ENCODE data around the gene ZMIZ1.

Gene ZMIZ1

GRCh38 chr10:79210672-79211071 lies 141.9 kb downstream of the ZMIZ1 start:
- H3K27ac Mint-ChIP-seq: peak overlapping the region in 1 of 2 donors; percentile 53
- DNase-seq (no peak), ATAC-seq (no peak)
- H3K4me1 Mint-ChIP-seq: no peaks in the 10 kb centered on the region
- no peaks in the 10 kb centered on the region for H3K9me3 Mint-ChIP-seq
- no peaks in the 10 kb centered on the region for H3K27me3 Mint-ChIP-seq
- no peak overlapping the region for H3K4me3 Mint-ChIP-seq

GRCh38 chr10:79211616-79212015 lies 142.8 kb downstream of the ZMIZ1 start:
- ATAC-seq: no peak
- H3K4me1 Mint-ChIP-seq: no peaks in the 10 kb centered on the region
- H3K27ac Mint-ChIP-seq: peak overlapping the region in 1 of 2 donors; percentile 75
- DNase-seq: no peak
- no peaks in the 10 kb centered on the region for H3K9me3 Mint-ChIP-seq
- no peaks in the 10 kb centered on the region for H3K27me3 Mint-ChIP-seq
- H3K4me3 Mint-ChIP-seq: no peak overlapping the region

GRCh38 chr10:79215531-79215930 lies 146.8 kb downstream of the ZMIZ1 start:
- Mint-ChIP-seq H3K4me3 (no peak overlapping the region), H3K4me1 (no peaks in the 10 kb centered on the region), H3K9me3 (no peaks in the 10 kb centered on the region), H3K27me3 (no peaks in the 10 kb centered on the region), H3K27ac (peak overlapping the region in 1 of 2 donors; percentile 50)
- ATAC-seq (no peak), DNase-seq (no peak)

GRCh38 chr10:79219322-79219957 lies 150.7 kb downstream of the ZMIZ1 start:
- Mint-ChIP-seq H3K4me3 (no peak overlapping the region), H3K27me3 (no peaks in the 10 kb centered on the region), H3K27ac (no peak overlapping the region), H3K4me1 (no peaks in the 10 kb centered on the region), H3K9me3 (no peaks in the 10 kb centered on the region)
- no peak for DNase-seq
- no peak for ATAC-seq

GRCh38 chr10:79220307-79220706 lies 151.5 kb downstream of the ZMIZ1 start:
- DNase-seq (no peak), ATAC-seq (peak; percentile 31)
- Mint-ChIP-seq H3K4me3 (no peak overlapping the region), H3K9me3 (no peaks in the 10 kb centered on the region), H3K27ac (no peak overlapping the region), H3K27me3 (no peaks in the 10 kb centered on the region), H3K4me1 (no peaks in the 10 kb centered on the region)

- Mint-ChIP-seq H3K4me3 (no peak overlapping the region), H3K27ac (peak overlapping the region in 1 of 2 donors; percentile 9), H3K9me3 (no peaks in the 10 kb centered on the region), H3K27me3 (no peaks in the 10 kb centered on the region), H3K4me1 (no peaks in the 10 kb centered on the region)
- DNase-seq (no peak), ATAC-seq (no peak)
Measured at GRCh38 chr10:79221110-79222051, 152.6 kb downstream of the ZMIZ1 start.

GRCh38 chr10:79222186-79222585 lies 153.4 kb downstream of the ZMIZ1 start:
- no peaks in the 10 kb centered on the region for H3K9me3 Mint-ChIP-seq
- no peak overlapping the region for H3K4me3 Mint-ChIP-seq
- H3K4me1 Mint-ChIP-seq: no peaks in the 10 kb centered on the region
- ATAC-seq (no peak), DNase-seq (no peak)
- H3K27ac Mint-ChIP-seq: no peak overlapping the region
- no peaks in the 10 kb centered on the region for H3K27me3 Mint-ChIP-seq

GRCh38 chr10:79223091-79224048 lies 154.6 kb downstream of the ZMIZ1 start:
- no peak overlapping the region for H3K4me3 Mint-ChIP-seq
- H3K27ac Mint-ChIP-seq: peak overlapping the region; percentile 56 to 71
- no peak for DNase-seq
- no peaks in the 10 kb centered on the region for H3K27me3 Mint-ChIP-seq
- no peaks in the 10 kb centered on the region for H3K4me1 Mint-ChIP-seq
- no peak for ATAC-seq
- no peaks in the 10 kb centered on the region for H3K9me3 Mint-ChIP-seq

- no peak for ATAC-seq
- no peaks in the 10 kb centered on the region for H3K4me1 Mint-ChIP-seq
- no peak for DNase-seq
- no peaks in the 10 kb centered on the region for H3K9me3 Mint-ChIP-seq
- no peak overlapping the region for H3K4me3 Mint-ChIP-seq
- H3K27me3 Mint-ChIP-seq: no peaks in the 10 kb centered on the region
- H3K27ac Mint-ChIP-seq: no peak overlapping the region
Measured at GRCh38 chr10:79224263-79224949, 155.6 kb downstream of the ZMIZ1 start.

GRCh38 chr10:79224992-79225391 lies 156.2 kb downstream of the ZMIZ1 start:
- Mint-ChIP-seq H3K4me1 (no peaks in the 10 kb centered on the region), H3K9me3 (no peaks in the 10 kb centered on the region), H3K27ac (no peak overlapping the region), H3K27me3 (no peaks in the 10 kb centered on the region), H3K4me3 (no peak overlapping the region)
- no peak for ATAC-seq
- no peak for DNase-seq

- Mint-ChIP-seq H3K27me3 (no peaks in the 10 kb centered on the region), H3K9me3 (no peaks in the 10 kb centered on the region), H3K4me1 (no peaks in the 10 kb centered on the region), H3K4me3 (no peak overlapping the region), H3K27ac (no peak overlapping the region)
- ATAC-seq (no peak), DNase-seq (no peak)
Measured at GRCh38 chr10:79226391-79227245, 157.9 kb downstream of the ZMIZ1 start.

- DNase-seq: no peak
- Mint-ChIP-seq H3K9me3 (no peaks in the 10 kb centered on the region), H3K27me3 (no peaks in the 10 kb centered on the region), H3K27ac (no peak overlapping the region), H3K4me1 (no peaks in the 10 kb centered on the region), H3K4me3 (no peak overlapping the region)
- no peak for ATAC-seq
Measured at GRCh38 chr10:79229071-79229541, 160.3 kb downstream of the ZMIZ1 start.

- H3K4me3 Mint-ChIP-seq: no peak overlapping the region
- DNase-seq: no peak
Measured at GRCh38 chr10:79229830-79230327, 161.1 kb downstream of the ZMIZ1 start.

GRCh38 chr10:79230328-79230830 lies 161.6 kb downstream of the ZMIZ1 start:
- Mint-ChIP-seq H3K9me3 (no peaks in the 10 kb centered on the region), H3K27ac (peak overlapping the region in 1 of 2 donors; percentile 16), H3K4me3 (no peak overlapping the region), H3K27me3 (no peaks in the 10 kb centered on the region), H3K4me1 (no peaks in the 10 kb centered on the region)
- ATAC-seq (no peak), DNase-seq (no peak)

More at GRCh38 chr10:79229830-79230327, 161.1 kb downstream of the ZMIZ1 start:
- Mint-ChIP-seq H3K4me1 (no peaks in the 10 kb centered on the region), H3K27me3 (no peaks in the 10 kb centered on the region), H3K27ac (no peak overlapping the region), H3K9me3 (no peaks in the 10 kb centered on the region)
- no peak for ATAC-seq
